CD14-positive monocyte (primary cell): ENCODE measurements around the gene PTPRQ. TPM values are rescaled to one million over a fixed set of nuclear protein-coding genes. Genes with fewer than 3 reads are reported as not detected.

Experiments used
- DNase-seq, 3 donors: peaks; one replicate each; pipeline ENCODE4 v3.0.0-alpha.2; 2011 to 2022
- H2AFZ ChIP-seq: 2 replicates; pipeline ENCODE4 v1.6.0; 2012; ENCODE audit warnings: mild to moderate bottlenecking, low read depth, low read length, inconsistent platforms; ENCODE audit not compliant: insufficient read depth, poor library complexity, severe bottlenecking
- H3K27ac ChIP-seq, 2 donors: 1 replicate in 1 of 2; 2 replicates in 1 of 2; pipeline ENCODE4 v1.5.1; 2012 to 2013; ENCODE audit warnings: low read length in 2 of 2, control low read depth in 1 of 2, inconsistent platforms in 1 of 2, low read depth in 1 of 2, mild to moderate bottlenecking in 1 of 2
- H3K27me3 ChIP-seq, 2 donors: one replicate each; pipeline versions ENCODE4 v1.6.0 to v1.6.1; 2011 to 2013; ENCODE audit warnings: low read length in 2 of 2; ENCODE audit not compliant: control insufficient read depth in 2 of 2, insufficient read depth in 2 of 2
- H3K36me3 ChIP-seq, 2 donors: replicated peaks in 1 of 2; 1 replicate in 1 of 2; 2 replicates in 1 of 2; pipeline versions ENCODE4 v1.5.1 to v1.6.1; 2012 to 2013; ENCODE audit warnings: low read length in 2 of 2, control low read depth in 1 of 2, inconsistent platforms in 1 of 2, mild to moderate bottlenecking in 1 of 2; ENCODE audit not compliant: insufficient read depth in 2 of 2, control insufficient read depth in 1 of 2
- H3K4me1 ChIP-seq, 2 donors: 1 replicate in 1 of 2; 2 replicates in 1 of 2; pipeline versions ENCODE4 v1.5.1 to v1.6.1; 2012 to 2013; ENCODE audit warnings: low read length in 2 of 2, control low read depth in 1 of 2, inconsistent platforms in 1 of 2, mild to moderate bottlenecking in 1 of 2, moderate library complexity in 1 of 2; ENCODE audit not compliant: insufficient read depth in 2 of 2, control insufficient read depth in 1 of 2
- H3K4me2 ChIP-seq: replicated peaks from 2 replicates; pipeline ENCODE3; 2012; ENCODE audit warnings: low read length, moderate library complexity, mild to moderate bottlenecking; ENCODE audit not compliant: poor library complexity, severe bottlenecking; ENCODE audit errors: extremely low read depth
- H3K4me3 ChIP-seq, 3 experiments: fragments of 200-600 bp in 1 of 3; sonication (generic) in 1 of 3; replicated peaks in 1 of 3; 1 replicate in 2 of 3; 2 replicates in 1 of 3; pipeline ENCODE4 v1.5.1; 2011 to 2013; ENCODE audit warnings: low read length in 3 of 3, mild to moderate bottlenecking in 3 of 3, control low read depth in 2 of 3, low read depth in 2 of 3, inconsistent platforms in 1 of 3, moderate library complexity in 1 of 3
- H3K79me2 ChIP-seq: 2 replicates; pipeline ENCODE4 v1.6.0; 2012; ENCODE audit warnings: mild to moderate bottlenecking, control low read depth, inconsistent platforms, low read length, moderate library complexity; ENCODE audit not compliant: insufficient read depth
- H3K9ac ChIP-seq: 2 replicates; pipeline ENCODE4 v1.6.0; 2017; ENCODE audit warnings: low read length, mild to moderate bottlenecking; ENCODE audit not compliant: insufficient read depth, poor library complexity, severe bottlenecking
- H3K9me3 ChIP-seq, 2 donors: replicated peaks in 1 of 2; 1 replicate in 1 of 2; 2 replicates in 1 of 2; pipeline versions ENCODE4 v1.5.1 to v1.6.1; 2012 to 2013; ENCODE audit warnings: low read length in 2 of 2, control low read depth in 1 of 2; ENCODE audit not compliant: control insufficient read depth in 1 of 2, insufficient read depth in 1 of 2
- H4K20me1 ChIP-seq: 2 replicates; pipeline ENCODE4 v1.6.0; 2012; ENCODE audit warnings: mild to moderate bottlenecking, low read length, control low read depth, moderate library complexity; ENCODE audit not compliant: insufficient read depth
- H3K27ac Mint-ChIP-seq, 7 donors: one replicate each; pipeline ENCODE4 v1.8.0; 2020; ENCODE audit warnings: mild to moderate bottlenecking in 7 of 7, mixed read lengths in 7 of 7, moderate library complexity in 6 of 7, inconsistent platforms in 2 of 7
- H3K27me3 Mint-ChIP-seq, 3 donors: one replicate each; pipeline ENCODE4 v1.8.0; 2021 to 2022; ENCODE audit warnings: low read depth in 3 of 3, mild to moderate bottlenecking in 3 of 3, mixed read lengths in 3 of 3, moderate library complexity in 3 of 3, inconsistent platforms in 1 of 3
- H3K36me3 Mint-ChIP-seq, 2 donors: one replicate each; pipeline ENCODE4 v1.8.0; 2020; ENCODE audit warnings: mixed read lengths in 2 of 2, inconsistent platforms in 1 of 2, mild to moderate bottlenecking in 1 of 2
- H3K4me1 Mint-ChIP-seq: one replicate; pipeline ENCODE4 v1.8.0; 2020; ENCODE audit warnings: mild to moderate bottlenecking, mixed read lengths
- H3K4me3 Mint-ChIP-seq, 2 donors: one replicate each; pipeline ENCODE4 v1.8.0; 2020; ENCODE audit warnings: mild to moderate bottlenecking in 2 of 2, mixed read lengths in 2 of 2, moderate library complexity in 1 of 2
- H3K9me3 Mint-ChIP-seq, 7 donors: one replicate each; pipeline ENCODE4 v1.8.0; 2020 to 2022; ENCODE audit warnings: mixed read lengths in 7 of 7, mild to moderate bottlenecking in 6 of 7, moderate library complexity in 6 of 7, inconsistent platforms in 2 of 7
- CTCF ChIP-seq: fragments of 200-600 bp; IDR thresholded peaks from one replicate; pipeline ENCODE4 v1.8.0; 2022; ENCODE audit warnings: antibody characterized with exemption, mild to moderate bottlenecking
- WGBS: methylation state at CpG from one replicate; pipeline ENCODE4 v1.1.5; 2013; ENCODE audit warnings: missing lambda C conversion rate; ENCODE audit not compliant: insufficient coverage; 5-methylcytosine and 5-hydroxymethylcytosine counted together
- intact Hi-C, 2 donors: fragments of 100-400 bp; cut with micrococcal nuclease; formaldehyde crosslinking; loops; one replicate each; pipeline versions ENCODE4 v1.15.0 to v1.15.1; 2023
- polyA plus RNA-seq, 3 donors: library from polyadenylated mRNA; depleted of rRNA in 1 of 3; unstranded in 2 of 3; stranded (reverse) in 1 of 3; fragments of 300-500 nt in 2 of 3; fragments of >200 nt in 1 of 3; fragmentation: Illumina TruSeq in 2 of 3; gene quantifications; 1 replicate in 2 of 3; 2 replicates in 1 of 3; pipeline ENCODE4 v1.2.3, GENCODE V29; 2012 to 2021

Gene PTPRQ
- polyA plus RNA-seq, 3 donors: not detected

DNA sequence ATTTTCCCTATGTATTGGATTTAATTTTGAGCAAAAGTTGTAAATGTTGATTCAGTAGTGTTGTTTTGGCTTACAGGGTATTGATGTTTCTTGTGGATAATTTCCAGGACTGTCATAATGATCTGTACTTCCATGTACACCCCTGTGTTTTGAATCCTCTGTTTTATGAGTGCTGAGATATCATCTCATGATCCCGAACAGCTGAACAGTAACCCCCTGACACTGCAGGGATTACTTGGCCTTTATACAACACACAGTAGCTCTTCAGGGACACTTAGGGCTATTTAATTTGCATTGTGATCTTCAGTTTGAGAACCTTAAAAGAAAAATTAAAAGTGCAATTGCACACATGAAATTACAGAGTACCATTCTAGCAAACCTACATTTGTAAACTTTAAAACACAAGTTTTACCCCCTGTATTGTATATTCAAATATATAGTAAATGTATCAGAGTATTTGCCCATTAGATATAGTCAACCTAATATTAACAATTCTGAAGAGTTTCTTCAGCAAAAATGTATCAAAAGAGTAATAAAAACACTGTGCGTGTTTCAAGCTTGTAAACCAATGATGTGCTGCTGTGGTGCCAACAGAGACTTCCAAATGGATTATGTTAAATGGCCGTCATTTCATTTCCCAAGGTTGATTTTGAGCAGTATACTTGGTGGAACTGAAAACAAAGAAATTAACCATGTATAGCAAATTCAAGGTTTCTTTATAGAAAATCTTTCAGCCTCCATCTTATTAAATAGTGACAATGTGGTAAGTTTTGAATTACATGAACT, 235.5 kb downstream of the PTPRQ start:
- no peaks in the 10 kb centered on the region for H3K4me1 ChIP-seq
- H3K9me3 Mint-ChIP-seq: peaks cover 0 to 2% (median 0%) of the 10 kb centered on the region in 7 donors
- no peak overlapping the region for H3K4me2 ChIP-seq
- no peak overlapping the region for H3K27ac ChIP-seq
- H3K36me3 Mint-ChIP-seq: no peaks in the 10 kb centered on the region
- no peak overlapping the region for H3K4me3 Mint-ChIP-seq
- H3K9me3 ChIP-seq: no peaks in the 10 kb centered on the region
- no CpG with 5 or more reads among the region's 3 CpGs for WGBS
- no peaks in the 10 kb centered on the region for H3K4me1 Mint-ChIP-seq
- H3K27me3 Mint-ChIP-seq: peaks cover 0 to 3% (median 1%) of the 10 kb centered on the region in 3 donors
- no peaks in the 10 kb centered on the region for H3K79me2 ChIP-seq
- intact Hi-C loops: no loop called here
- no peak overlapping the region for H3K4me3 ChIP-seq
- no peaks in the 10 kb centered on the region for H3K27me3 ChIP-seq
- H3K27ac Mint-ChIP-seq: no peak overlapping the region
- DNase-seq: no peak
- no peaks in the 10 kb centered on the region for H3K36me3 ChIP-seq
- H3K9ac ChIP-seq: no peak overlapping the region
- no peaks in the 10 kb centered on the region for H4K20me1 ChIP-seq
- no peak for TF ChIP-seq CTCF
- no peak overlapping the region for H2AFZ ChIP-seq

DNA sequence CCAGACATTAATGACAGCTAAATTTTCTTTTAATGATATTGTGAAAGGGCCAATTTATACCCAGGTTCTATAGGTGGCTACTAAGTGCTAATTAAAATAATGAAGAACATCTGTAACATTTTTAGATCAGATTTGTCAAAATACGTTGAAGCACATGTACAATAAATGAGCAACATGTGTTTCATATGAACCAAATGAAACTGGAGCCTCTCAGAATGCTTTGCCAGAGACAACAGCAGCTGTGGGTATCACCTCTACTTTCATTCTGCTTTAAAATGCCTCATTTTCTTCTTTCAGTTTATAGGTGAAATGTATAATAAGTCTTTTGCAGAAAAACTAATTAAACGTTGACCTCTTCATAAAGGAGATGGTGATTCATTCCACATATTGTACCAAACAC, 237.3 kb downstream of the PTPRQ start:
- Histone ChIP-seq H2AFZ (no peak overlapping the region), H3K36me3 (no peaks in the 10 kb centered on the region), H3K4me1 (no peaks in the 10 kb centered on the region), H3K9me3 (no peaks in the 10 kb centered on the region), H3K79me2 (no peaks in the 10 kb centered on the region), H3K27me3 (no peaks in the 10 kb centered on the region), H3K4me3 (no peak overlapping the region), H3K9ac (no peak overlapping the region), H4K20me1 (no peaks in the 10 kb centered on the region), H3K27ac (no peak overlapping the region), H3K4me2 (no peak overlapping the region)
- Mint-ChIP-seq H3K9me3 (peaks cover 0 to 2% (median 0%) of the 10 kb centered on the region in 7 donors), H3K4me1 (no peaks in the 10 kb centered on the region), H3K27ac (no peak overlapping the region), H3K36me3 (no peaks in the 10 kb centered on the region), H3K27me3 (peaks cover 0 to 3% (median 2%) of the 10 kb centered on the region in 3 donors), H3K4me3 (no peak overlapping the region)
- TF ChIP-seq CTCF: no peak
- DNase-seq: no peak
- 80% methylated on average over 1 of the region's 2 CpGs for WGBS
- intact Hi-C loops: no loop called here
